Erythroblast (primary cell): Measurements from ENCODE around the gene ZNF474.

Experiments used
- GATA1 ChIP-seq: IDR thresholded peaks from 2 replicates; pipeline ENCODE4 v1.6.1; 2011; ENCODE audit warnings: low read depth, mild to moderate bottlenecking, control low read depth, low read length, moderate library complexity
- POLR2A ChIP-seq: IDR thresholded peaks from 2 replicates; pipeline ENCODE4 v1.6.1; 2011; ENCODE audit warnings: mild to moderate bottlenecking, low read length

DNA sequence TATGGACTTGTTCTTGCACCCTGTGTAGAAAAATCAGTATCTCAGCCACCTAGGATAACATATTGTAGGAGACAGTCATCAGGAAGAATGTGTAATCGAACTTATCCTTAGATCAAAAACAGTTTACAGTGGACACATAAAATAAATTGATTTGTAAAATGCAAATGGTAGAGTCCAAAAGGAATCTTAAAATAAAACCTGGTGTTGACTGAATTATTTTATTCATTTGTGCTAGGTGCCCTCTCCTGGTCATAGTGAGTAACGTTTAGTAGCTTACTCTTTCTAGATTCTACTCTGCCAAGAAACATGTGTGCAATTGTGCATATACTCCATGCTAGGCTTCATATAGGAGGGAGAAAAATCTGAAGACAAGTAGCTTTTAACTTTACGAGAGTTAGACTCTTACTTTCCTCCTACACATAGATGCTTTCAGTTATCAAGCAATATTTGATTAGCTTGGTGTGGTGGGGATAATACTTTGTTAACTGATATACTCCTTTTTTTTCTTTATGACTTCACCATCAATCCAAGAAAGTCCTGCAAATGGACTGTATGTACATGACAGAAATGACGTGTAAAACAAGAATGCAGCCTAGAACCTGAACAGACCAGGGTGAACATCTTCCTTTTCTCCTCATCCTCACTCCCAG lies 27.6 kb upstream of the ZNF474 start:
- no peak for TF ChIP-seq POLR2A
- TF ChIP-seq GATA1, result no peak
